RWPE1 (cell line): ENCODE results near the gene IRF6.

Source experiments
- CTCF ChIA-PET: fragments of 350-600 bp; sonication (Branson Sonifier 250); formaldehyde crosslinking; extraction: SDS; loops from one replicate; lab custom pipeline; 2021; lab: Yijun Ruan, JAX
- POLR2A ChIA-PET: fragments of 400-600 bp; formaldehyde crosslinking; extraction: SDS; loops from one replicate; lab custom pipeline; 2020; ENCODE audit warnings: antibody characterized with exemption; ENCODE audit not compliant: low non-redundant PET; lab: Yijun Ruan, JAX
- DNase-seq: peaks from one replicate; pipeline ENCODE4 v3.0.0; 2012; ENCODE audit warnings: low spot score
- H3K27ac ChIP-seq: fragments of 450-650 bp; 2 replicates; pipeline ENCODE4 v1.5.1; 2017
- TF ChIP-seq, protein P1 (sequence below): fragments of 450-650 bp; conservative IDR thresholded peaks from 2 replicates; pipeline ENCODE4 v1.5.1; 2017; ENCODE audit warnings: low read depth, mild to moderate bottlenecking

IRF6 gene

DNA sequence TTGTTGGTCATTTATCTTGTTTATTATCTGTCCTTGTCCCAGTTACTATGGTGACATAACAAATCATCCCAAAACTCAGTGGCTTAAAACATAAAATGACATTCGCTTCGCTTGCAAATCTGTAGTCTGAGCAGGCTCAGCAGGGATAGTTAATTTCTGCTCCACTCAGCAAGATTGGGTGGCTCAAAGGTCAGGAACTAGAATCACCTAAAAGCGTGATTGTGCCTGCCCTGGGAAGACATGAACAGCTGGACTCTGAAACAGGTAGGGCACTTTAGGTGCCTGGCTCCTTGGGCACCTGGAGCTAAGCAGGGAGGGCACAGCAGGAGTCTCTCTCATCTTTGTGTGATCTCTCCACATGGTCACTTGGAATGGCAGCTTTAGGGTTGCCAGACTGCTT lies 64.7 kb downstream of the IRF6 start:
- no peak for DNase-seq
- CTCF ChIA-PET: no interaction called here
- TF ChIP-seq, protein P1, sequence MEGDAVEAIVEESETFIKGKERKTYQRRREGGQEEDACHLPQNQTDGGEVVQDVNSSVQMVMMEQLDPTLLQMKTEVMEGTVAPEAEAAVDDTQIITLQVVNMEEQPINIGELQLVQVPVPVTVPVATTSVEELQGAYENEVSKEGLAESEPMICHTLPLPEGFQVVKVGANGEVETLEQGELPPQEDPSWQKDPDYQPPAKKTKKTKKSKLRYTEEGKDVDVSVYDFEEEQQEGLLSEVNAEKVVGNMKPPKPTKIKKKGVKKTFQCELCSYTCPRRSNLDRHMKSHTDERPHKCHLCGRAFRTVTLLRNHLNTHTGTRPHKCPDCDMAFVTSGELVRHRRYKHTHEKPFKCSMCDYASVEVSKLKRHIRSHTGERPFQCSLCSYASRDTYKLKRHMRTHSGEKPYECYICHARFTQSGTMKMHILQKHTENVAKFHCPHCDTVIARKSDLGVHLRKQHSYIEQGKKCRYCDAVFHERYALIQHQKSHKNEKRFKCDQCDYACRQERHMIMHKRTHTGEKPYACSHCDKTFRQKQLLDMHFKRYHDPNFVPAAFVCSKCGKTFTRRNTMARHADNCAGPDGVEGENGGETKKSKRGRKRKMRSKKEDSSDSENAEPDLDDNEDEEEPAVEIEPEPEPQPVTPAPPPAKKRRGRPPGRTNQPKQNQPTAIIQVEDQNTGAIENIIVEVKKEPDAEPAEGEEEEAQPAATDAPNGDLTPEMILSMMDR: no peak
- POLR2A ChIA-PET: no interaction called here
- no peak overlapping the region for H3K27ac ChIP-seq

DNA sequence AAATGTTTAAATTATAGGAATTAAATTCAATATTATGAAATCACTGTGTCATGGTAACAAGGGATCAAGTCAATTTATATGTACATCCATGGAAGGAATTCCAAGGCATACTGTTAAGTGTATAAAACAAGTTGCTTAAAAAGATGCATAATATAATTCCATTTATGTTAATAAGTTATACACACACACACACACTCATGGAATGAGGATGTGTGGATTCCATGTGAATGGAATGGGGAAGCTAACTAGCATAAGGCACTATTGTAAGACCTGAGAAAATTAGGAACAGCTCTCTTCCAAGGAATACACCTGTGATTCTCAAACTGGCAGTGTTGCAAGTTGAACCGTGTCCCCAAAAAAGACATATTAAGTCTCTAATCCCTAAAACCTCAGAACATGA lies 67.7 kb downstream of the IRF6 start:
- POLR2A ChIA-PET: no interaction called here
- CTCF ChIA-PET: interaction anchor here (0.7 kb wide), 1 partner anchor 10 kb away, joined by 3 read pairs; no protein-coding TSS in a partner anchor
- TF ChIP-seq, protein P1: no peak
- no peak for DNase-seq
- no peak overlapping the region for H3K27ac ChIP-seq

DNA sequence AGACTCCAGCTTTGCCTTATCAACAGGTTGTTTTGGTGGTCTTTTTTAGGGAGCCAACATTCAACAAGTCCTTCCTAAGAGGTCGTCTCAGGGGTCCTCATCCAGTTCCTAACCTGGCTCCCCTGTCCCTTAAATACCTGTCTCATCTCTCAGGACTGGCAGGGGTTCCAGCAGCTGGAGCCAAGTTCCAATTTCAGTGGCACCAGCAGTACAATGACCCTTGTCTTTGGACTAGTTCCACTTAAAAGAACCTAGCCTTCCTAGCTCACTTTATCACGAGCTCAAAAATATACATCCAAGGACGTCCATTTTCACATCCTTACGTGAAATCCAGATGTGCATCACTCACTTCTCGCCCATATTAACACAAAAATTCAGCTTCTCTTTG lies 68.8 kb downstream of the IRF6 start:
- TF ChIP-seq, protein P1: no peak
- POLR2A ChIA-PET: no interaction called here

GRCh38 chr1:209736490-209737117 lies 69.3 kb downstream of the IRF6 start:
- no peak overlapping the region for H3K27ac ChIP-seq
- TF ChIP-seq, protein P1: no peak
- no peak for DNase-seq
- ChIA-PET POLR2A (no interaction called here), CTCF (interaction anchor here (0.6 to 1.2 kb wide), 5 partner anchors 10 to 278 kb away, joined by 3 read pairs; no protein-coding TSS in a partner anchor)

More for the DNA sequence above, 68.8 kb downstream of the IRF6 start:
- CTCF ChIA-PET: interaction anchor here (0.9 to 1.2 kb wide), 3 partner anchors 10 to 86 kb away, joined by 3 read pairs; no protein-coding TSS in a partner anchor
- DNase-seq: no peak
- H3K27ac ChIP-seq: no peak overlapping the region
